Small intestine (tissue), 7 donors: ENCODE data around the gene COQ6. TPM values are rescaled to one million over a fixed set of nuclear protein-coding genes. Genes with fewer than 3 reads are reported as not detected.
A peak's percentile ranks its signal among the peaks of the same experiment; 100 is the strongest.
"Not testable (repeated sequence)": the region's sequence is repeated elsewhere in the genome, so short reads cannot be mapped to it uniquely, and the experiment has no call there.

ENCODE experiments used
- DNase-seq, 2 donors: peaks; one replicate each; pipeline versions ENCODE4 v3.0.0 to v3.0.0-alpha.2; 2013
- FAIRE-seq: peaks from 2 replicates; lab custom pipeline; 2012; peaks lifted over from hg19 to GRCh38; lab: Jason Lieb, UNC
- H3K27ac ChIP-seq, 3 donors: one replicate each; pipeline ENCODE4 v1.5.1; 2013; ENCODE audit warnings: low read length in 2 of 3, mild to moderate bottlenecking in 2 of 3, control low read depth in 1 of 3, inconsistent platforms in 1 of 3, low read depth in 1 of 3, moderate library complexity in 1 of 3
- H3K27me3 ChIP-seq, 3 donors: one replicate each; pipeline ENCODE4 v1.6.1; 2013; ENCODE audit warnings: low read length in 3 of 3, inconsistent platforms in 1 of 3; ENCODE audit not compliant: control insufficient read depth in 3 of 3, insufficient read depth in 3 of 3
- H3K36me3 ChIP-seq, 3 donors: one replicate each; pipeline ENCODE4 v1.6.1; 2013; ENCODE audit warnings: low read length in 3 of 3, inconsistent platforms in 1 of 3, low read depth in 1 of 3, mild to moderate bottlenecking in 1 of 3, moderate library complexity in 1 of 3; ENCODE audit not compliant: control insufficient read depth in 3 of 3, insufficient read depth in 2 of 3
- H3K4me1 ChIP-seq, 3 donors: one replicate each; pipeline ENCODE4 v1.6.1; 2013; ENCODE audit warnings: low read length in 2 of 3, inconsistent platforms in 1 of 3, low read depth in 1 of 3, mild to moderate bottlenecking in 1 of 3, moderate library complexity in 1 of 3; ENCODE audit not compliant: control insufficient read depth in 3 of 3, insufficient read depth in 2 of 3
- H3K4me3 ChIP-seq, 3 donors: one replicate each; pipeline ENCODE4 v1.5.1; 2013; ENCODE audit warnings: low read length in 3 of 3, control low read depth in 1 of 3, inconsistent platforms in 1 of 3, low read depth in 1 of 3, mild to moderate bottlenecking in 1 of 3, moderate library complexity in 1 of 3
- H3K9me3 ChIP-seq, 2 donors: one replicate each; pipeline ENCODE4 v1.6.1; 2013; ENCODE audit warnings: low read depth in 1 of 2, low read length in 1 of 2; ENCODE audit not compliant: control insufficient read depth in 2 of 2, insufficient read depth in 1 of 2
- WGBS, 3 donors: extraction: QIAGEN DNeasy Blood & Tissue Kit; methylation state at CpG; one replicate each; pipeline ENCODE4 v1.1.7; 2013; 5-methylcytosine and 5-hydroxymethylcytosine counted together
- polyA plus RNA-seq, 4 donors: library from polyadenylated mRNA; stranded (reverse) in 3 of 4; unstranded in 1 of 4; fragments of 200-250 nt in 3 of 4; fragments of 120-200 nt in 1 of 4; gene quantifications; one replicate each; pipeline versions ENCODE4 v1.2.1 to v1.2.3, GENCODE V29; 2013
- donor health status: healthy with polysubstance abuse.
- donor health status: control.
- donor health status: control.
- donor health status: Bipolar disorder and iron deficiency.
- donor health status: healthy.

Gene COQ6
- polyA plus RNA-seq, 4 donors: 10.0 to 23.3 (median 18.8) TPM

DNA sequence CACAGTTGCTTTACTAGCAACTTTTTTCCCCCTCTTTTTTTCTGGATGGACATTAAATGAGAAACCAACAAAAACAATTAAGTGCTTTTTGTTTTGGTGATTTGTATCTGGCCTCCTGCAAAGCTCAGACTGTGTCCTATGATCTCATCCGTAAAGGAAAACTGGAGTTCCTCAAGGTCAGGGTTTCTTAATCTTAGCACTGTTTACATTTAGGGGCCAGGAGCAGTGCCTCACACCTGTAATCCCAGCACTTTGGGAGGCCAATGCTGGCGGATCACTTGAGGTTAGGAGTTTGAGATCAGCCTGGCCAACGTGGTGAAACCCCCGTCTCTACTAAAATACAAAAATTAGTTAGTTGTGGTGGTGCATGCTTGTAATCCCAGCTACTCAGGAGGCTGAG lies 41.0 kb downstream of the COQ6 start:
- peaks cover 3 to 32% (median 7%) of the 10 kb centered on the region in 3 donors for H3K36me3 ChIP-seq
- peak in 1 of 2 donors; percentile 54 for DNase-seq
- H3K27ac ChIP-seq: peak overlapping the region in 1 of 3 donors; percentile 32
- H3K9me3 ChIP-seq: no peaks in the 10 kb centered on the region
- H3K4me1 ChIP-seq: peaks cover 2 to 19% (median 5%) of the 10 kb centered on the region in 3 donors
- FAIRE-seq: no peak
- WGBS, 3 donors: 16 to 44% (median 41%) methylated on average over 4 of the region's 4 CpGs
- H3K27me3 ChIP-seq: no peaks in the 10 kb centered on the region
- H3K4me3 ChIP-seq: no peak overlapping the region

DNA sequence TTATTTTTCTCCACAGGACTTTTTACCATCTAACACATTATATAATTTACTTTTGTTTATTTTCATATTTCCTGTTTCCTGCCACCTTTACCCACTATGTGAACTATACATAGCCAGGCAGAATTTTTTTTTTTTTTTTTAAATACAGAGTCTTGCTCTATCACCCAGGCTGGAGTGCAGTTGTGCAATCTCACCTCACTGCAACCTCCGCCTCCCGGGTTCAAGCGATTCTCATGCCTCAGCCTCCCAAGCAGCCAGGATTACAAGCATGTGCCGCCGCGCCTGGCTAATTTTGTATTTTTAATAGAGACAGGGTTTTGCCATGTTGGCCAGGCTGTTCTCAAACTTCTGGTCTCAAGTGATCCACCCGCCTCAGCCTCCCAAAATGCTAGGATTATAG lies 44.8 kb downstream of the COQ6 start:
- Histone ChIP-seq H3K4me3 (peak overlapping the region in 2 of 3 donors; percentile 46 to 49), H3K4me1 (peaks cover 7 to 53% (median 11%) of the 10 kb centered on the region in 3 donors), H3K27ac (peak overlapping the region in 2 of 3 donors; percentile 50 to 92), H3K36me3 (peaks cover 0 to 24% (median 0%) of the 10 kb centered on the region in 3 donors)
- FAIRE-seq, H3K9me3 ChIP-seq, DNase-seq, H3K27me3 ChIP-seq: not testable (repeated sequence)
- WGBS, 3 donors: 66 to 84% (median 75%) methylated on average over 7 of the region's 7 CpGs

DNA sequence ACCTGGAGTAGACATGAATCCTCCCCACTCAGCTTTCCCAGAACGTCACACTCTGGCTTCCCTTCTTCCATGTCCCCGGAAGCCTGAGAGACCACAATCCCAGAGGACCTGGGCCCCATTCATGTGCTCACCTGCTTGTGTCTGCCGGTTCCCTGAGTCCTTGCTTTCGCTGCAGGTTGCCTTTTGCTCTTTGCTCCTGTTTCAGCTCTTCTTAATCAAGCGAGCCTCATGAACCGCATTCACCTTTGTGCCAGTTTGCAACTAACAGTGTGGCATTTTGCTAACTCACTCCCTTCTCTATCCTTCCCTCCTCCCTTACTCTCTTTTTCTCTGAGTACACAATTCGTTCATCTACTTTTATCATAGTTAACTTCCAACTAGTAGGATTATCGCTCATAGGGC lies 45.9 kb downstream of the COQ6 start:
- peaks cover 0 to 22% (median 0%) of the 10 kb centered on the region in 3 donors for H3K36me3 ChIP-seq

DNA sequence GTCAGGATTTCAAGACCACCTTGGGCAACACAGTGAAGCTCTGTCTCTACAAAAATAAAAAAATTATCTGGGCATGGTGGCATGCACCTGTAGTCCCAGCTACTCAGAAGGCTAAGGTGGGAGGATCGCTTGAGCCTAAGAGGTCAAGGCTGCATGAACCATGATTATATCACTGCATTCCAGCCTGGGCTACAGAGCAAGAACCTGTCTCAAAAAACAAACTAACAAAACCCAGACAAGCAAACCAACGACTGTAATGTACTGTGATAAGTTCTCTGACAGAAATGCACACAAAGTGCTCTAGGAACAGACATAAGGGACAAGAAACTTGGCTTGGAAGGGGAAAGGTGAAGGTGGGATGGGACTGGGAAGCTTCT lies 46.6 kb downstream of the COQ6 start:
- Histone ChIP-seq H3K4me1 (peaks cover 6 to 47% (median 7%) of the 10 kb centered on the region in 3 donors), H3K27me3 (no peaks in the 10 kb centered on the region), H3K36me3 (peaks cover 0 to 19% (median 0%) of the 10 kb centered on the region in 3 donors), H3K4me3 (no peak overlapping the region), H3K27ac (peak overlapping the region; percentile 82 to 92 (median 92)), H3K9me3 (no peaks in the 10 kb centered on the region)
- WGBS, 3 donors: 15 to 47% (median 45%) methylated on average over 2 of the region's 2 CpGs
- no peak for FAIRE-seq
- no peak for DNase-seq

More for the DNA sequence above, 45.9 kb downstream of the COQ6 start:
- Histone ChIP-seq H3K27me3 (no peaks in the 10 kb centered on the region), H3K4me3 (peak overlapping the region in 2 of 3 donors; percentile 46 to 49), H3K27ac (peak overlapping the region; percentile 63 to 92 (median 73)), H3K9me3 (no peaks in the 10 kb centered on the region), H3K4me1 (peaks cover 7 to 52% (median 9%) of the 10 kb centered on the region in 3 donors)
- WGBS, 3 donors: 17 to 69% (median 48%) methylated on average over 8 of the region's 8 CpGs
- no peak for FAIRE-seq
- DNase-seq: peak; percentile 90 to 94

DNA sequence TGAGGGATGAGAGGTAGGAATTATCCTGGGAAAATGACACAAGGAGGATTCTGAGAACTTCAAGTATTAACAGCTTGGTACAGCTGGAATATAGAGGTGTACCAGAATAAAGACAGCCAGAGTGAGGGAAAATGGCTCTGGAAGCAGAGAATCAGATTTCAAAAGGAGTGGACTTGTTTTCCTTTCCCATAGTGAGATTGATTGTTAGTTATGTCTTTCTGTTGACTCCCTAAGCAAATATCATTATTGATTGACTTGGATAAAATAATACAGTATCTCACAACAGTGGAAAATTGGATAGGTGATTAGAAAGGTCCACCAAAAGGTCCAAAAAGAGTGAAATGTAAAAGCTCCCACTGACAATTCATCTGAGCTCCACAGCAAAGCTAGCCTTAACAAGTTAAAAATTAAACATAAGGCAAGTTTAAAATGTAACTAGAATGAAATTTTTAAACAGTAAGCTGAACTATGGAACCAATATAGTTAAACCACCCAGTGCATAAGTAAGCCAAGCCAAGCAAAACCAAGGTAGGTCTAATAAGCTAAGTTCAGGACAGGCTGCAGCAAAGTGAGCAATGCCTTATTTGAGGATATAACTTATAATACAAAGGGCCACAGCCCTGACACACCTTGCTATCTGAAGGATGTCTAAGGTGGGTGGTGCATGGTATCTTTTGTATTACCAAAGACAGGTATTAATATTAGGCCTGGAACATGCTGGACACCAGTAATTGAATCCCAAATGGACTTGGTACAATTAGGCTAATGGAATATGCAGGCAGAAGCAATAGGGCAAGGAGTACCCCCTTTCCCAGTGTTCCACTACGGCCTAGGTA lies 47.2 kb downstream of the COQ6 start:
- H3K27me3 ChIP-seq: no peaks in the 10 kb centered on the region
- 14 to 63% (median 25%) methylated on average over 1 of the region's 1 CpG for WGBS, 3 donors
- H3K27ac ChIP-seq: peak overlapping the region; percentile 88 to 92 (median 92)
- peaks cover 0 to 20% (median 0%) of the 10 kb centered on the region in 3 donors for H3K36me3 ChIP-seq
- FAIRE-seq: peak; percentile 15
- DNase-seq: peak; percentile 80 to 89
- peaks cover 6 to 47% (median 7%) of the 10 kb centered on the region in 3 donors for H3K4me1 ChIP-seq
- H3K4me3 ChIP-seq: no peak overlapping the region
- no peaks in the 10 kb centered on the region for H3K9me3 ChIP-seq

DNA sequence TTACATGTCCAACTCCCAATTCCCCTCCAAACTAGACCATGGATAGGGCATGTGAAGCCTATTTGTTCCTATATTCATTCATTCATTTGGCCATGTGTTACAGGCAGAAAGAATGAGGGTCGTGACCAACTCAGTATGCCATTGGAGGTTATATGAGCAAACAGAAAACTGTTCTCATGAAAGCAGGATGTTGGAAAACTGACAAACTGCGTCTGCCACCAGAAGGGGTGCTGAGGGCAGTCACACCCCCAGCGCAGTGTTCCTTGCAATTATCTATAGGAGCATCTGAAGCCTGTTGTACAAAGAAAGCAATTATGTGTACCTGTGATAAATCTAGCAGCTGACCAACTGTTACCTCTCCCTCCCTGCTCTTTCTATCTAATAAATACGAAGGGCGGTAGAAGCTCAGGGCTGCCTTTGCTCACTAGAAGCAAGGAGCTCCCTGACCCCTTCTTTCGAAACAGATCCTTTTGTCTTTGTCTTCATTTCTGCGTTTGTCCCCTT lies 47.9 kb downstream of the COQ6 start:
- FAIRE-seq (no peak), DNase-seq (peak; percentile 63 to 73)
- Histone ChIP-seq H3K9me3 (no peaks in the 10 kb centered on the region), H3K27ac (peak overlapping the region; percentile 86 to 92 (median 88)), H3K27me3 (no peaks in the 10 kb centered on the region), H3K36me3 (peaks cover 0 to 14% (median 0%) of the 10 kb centered on the region in 3 donors), H3K4me3 (no peak overlapping the region), H3K4me1 (peaks cover 6 to 47% (median 7%) of the 10 kb centered on the region in 3 donors)
- 21 to 61% (median 45%) methylated on average over 7 of the region's 7 CpGs for WGBS, 3 donors

DNA sequence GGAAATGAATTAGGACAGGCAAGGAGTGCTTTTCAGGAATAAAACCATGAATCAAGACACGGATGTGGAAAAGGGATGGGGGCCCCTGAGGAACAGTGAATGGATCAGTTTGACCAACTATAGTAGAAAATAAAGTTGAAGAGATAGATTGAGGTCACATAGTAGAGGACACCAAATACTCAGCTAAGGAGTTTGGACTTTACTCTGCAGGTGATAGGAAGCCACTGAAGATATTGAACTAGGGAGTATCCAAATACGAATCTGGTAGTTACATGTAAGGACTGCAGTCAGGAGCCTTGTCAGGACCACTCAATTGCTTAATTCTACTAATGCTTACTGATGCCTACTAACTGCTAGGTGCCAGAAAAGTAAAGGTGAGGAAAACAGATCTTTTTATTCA lies 48.6 kb downstream of the COQ6 start:
- Histone ChIP-seq H3K4me1 (peaks cover 6 to 42% (median 7%) of the 10 kb centered on the region in 3 donors), H3K27ac (peak overlapping the region; percentile 37 to 92 (median 86)), H3K4me3 (no peak overlapping the region), H3K36me3 (peaks cover 0 to 17% (median 1%) of the 10 kb centered on the region in 3 donors), H3K9me3 (no peaks in the 10 kb centered on the region), H3K27me3 (no peaks in the 10 kb centered on the region)
- 18 to 66% (median 45%) methylated on average over 2 of the region's 2 CpGs for whole genome bisulfite sequencing, 3 donors
- FAIRE-seq (no peak), DNase-seq (peak; percentile 49 to 67)

DNA sequence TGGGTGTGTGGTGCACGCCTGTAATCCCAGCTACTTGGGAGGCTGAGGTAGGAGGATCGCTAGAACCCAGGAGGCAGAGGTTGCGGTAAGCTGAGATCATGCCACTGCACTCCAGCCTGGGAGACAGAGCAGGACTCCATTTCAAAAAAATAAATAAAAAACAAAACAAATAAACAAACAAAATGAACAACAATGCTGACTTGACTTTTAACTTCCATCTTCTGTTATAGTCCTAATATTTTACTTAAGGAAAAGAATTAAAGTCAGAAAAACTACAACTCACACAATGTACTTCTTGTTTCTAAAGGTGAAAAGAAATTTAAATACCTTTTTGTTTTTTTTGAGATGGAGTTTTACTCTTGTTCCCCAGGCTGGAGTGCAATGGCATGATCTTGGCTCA lies 55.6 kb downstream of the COQ6 start:
- not testable (repeated sequence) for H3K27ac ChIP-seq, DNase-seq, H3K27me3 ChIP-seq, FAIRE-seq, H3K4me3 ChIP-seq, H3K9me3 ChIP-seq, H3K4me1 ChIP-seq
- WGBS, 3 donors: 98 to 100% (median 98%) methylated on average over 3 of the region's 3 CpGs
- H3K36me3 ChIP-seq: peaks cover 3 to 44% (median 8%) of the 10 kb centered on the region in 3 donors
